Astrocyte (in vitro differentiated cells and primary cell): ENCODE results near the gene SEMA4D.

Experiments
- CTCF ChIP-seq: IDR thresholded peaks from 2 replicates; pipeline ENCODE4 v1.5.1; 2011; ENCODE audit warnings: low read depth, mild to moderate bottlenecking, inconsistent platforms, low read length, moderate library complexity; ENCODE audit not compliant: insufficient read depth
- EZH2 ChIP-seq: IDR thresholded peaks from 2 replicates; pipeline ENCODE4 v1.6.1; 2012; ENCODE audit warnings: mild to moderate bottlenecking, low read length, inconsistent platforms; ENCODE audit not compliant: insufficient read depth

GRCh38 chr9:89478821-89479668, 18.9 kb downstream of the SEMA4D start:
- TF ChIP-seq CTCF (no peak), EZH2 (no peak)
